Left colon (tissue), 2 donors: ENCODE data around the gene LILRB4. TPM values are rescaled to one million over a fixed set of nuclear protein-coding genes. Genes with fewer than 3 reads are reported as not detected.
"Not testable (repeated sequence)": the region's sequence is repeated elsewhere in the genome, so short reads cannot be mapped to it uniquely, and the experiment has no call there.

Experiments used
- ATAC-seq: fragments of 200-7000 bp; cut with Tn5 transposase; one replicate; pipeline ENCODE4 v1.9.1; 2020; ENCODE audit warnings: mild to moderate bottlenecking, moderate library complexity
- DNase-seq, 2 donors: peaks; one replicate each; pipeline ENCODE4 v3.0.0-alpha.2; 2020
- intact Hi-C, 2 donors: fragments of 100-400 bp; cut with DNase I in 1 of 2; cut with micrococcal nuclease in 1 of 2; formaldehyde crosslinking; loops; one replicate each; pipeline versions ENCODE4 v1.11.2 to v1.14.0; 2022; cut with DNase I, micrococcal nuclease
- long read RNA-seq: library from polyadenylated mRNA; unstranded; transcript quantifications from one replicate; pipeline ENCODE4 v2.0.0, GENCODE V29; 2021
- total RNA-seq, 2 donors: library from RNA; stranded (reverse); fragmentation: NEBNext Ultra II Directional; extraction: Animal tissue kit (Norgen Biotek cat#: 25700); gene quantifications; one replicate each; pipeline ENCODE4 v1.2.1, GENCODE V29; 2021
- donor health status: DM: no; HTN: no; CAD: no.
- donor health status: DM: yes; HTN: yes; CAD: no.

Gene LILRB4
- 1 to 10 TPM; 2.1 to 5.0 TPM for total RNA-seq
- long read RNA-seq, result 0 reads

- no peak for ATAC-seq
- intact Hi-C loops, result no loop called here
- DNase-seq, result peak; percentile 28 to 36
Measured at GRCh38 chr19:54662730-54663129, at the start of gene LILRB4. LILRB4 (plus strand) TSS chr19:54662985; CDS start chr19:54663034, 49 bp downstream.

- intact Hi-C loops, result no loop called here
- DNase-seq (no peak), ATAC-seq (no peak)
Measured at GRCh38 chr19:54614726-54615125, 48.1 kb upstream of the LILRB4 start.

DNA sequence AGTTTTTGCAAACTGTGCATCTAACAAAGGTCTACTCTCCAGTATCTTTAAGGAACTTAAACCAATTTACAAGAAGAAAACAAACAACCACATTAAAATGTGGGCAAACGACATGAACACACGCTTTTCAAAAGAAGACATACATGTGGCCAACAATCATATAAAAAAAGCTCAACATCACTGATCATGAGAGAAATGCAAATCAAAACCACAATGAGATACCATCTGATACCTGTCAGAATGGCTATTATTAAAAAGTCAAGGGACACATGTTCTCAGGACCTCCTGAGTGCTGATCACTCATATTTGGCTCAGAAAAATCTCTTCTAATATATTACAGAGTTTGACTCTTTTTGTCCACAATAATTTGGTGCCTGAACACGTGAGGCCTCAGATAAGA is 46.7 kb upstream of the LILRB4 start:
- DNase-seq, result no peak
- intact Hi-C loops, result no loop called here
- no peak for ATAC-seq

- DNase-seq (no peak), ATAC-seq (no peak)
- intact Hi-C loops, result no loop called here
Measured at GRCh38 chr19:54616821-54617560, 45.8 kb upstream of the LILRB4 start.

GRCh38 chr19:54620464-54620863 is 42.3 kb upstream of the LILRB4 start:
- DNase-seq (no peak), ATAC-seq (no peak)
- intact Hi-C loops, result no loop called here

GRCh38 chr19:54622431-54622830 is 40.4 kb upstream of the LILRB4 start:
- no peak for ATAC-seq
- no peak for DNase-seq
- intact Hi-C loops, result no loop called here

DNA sequence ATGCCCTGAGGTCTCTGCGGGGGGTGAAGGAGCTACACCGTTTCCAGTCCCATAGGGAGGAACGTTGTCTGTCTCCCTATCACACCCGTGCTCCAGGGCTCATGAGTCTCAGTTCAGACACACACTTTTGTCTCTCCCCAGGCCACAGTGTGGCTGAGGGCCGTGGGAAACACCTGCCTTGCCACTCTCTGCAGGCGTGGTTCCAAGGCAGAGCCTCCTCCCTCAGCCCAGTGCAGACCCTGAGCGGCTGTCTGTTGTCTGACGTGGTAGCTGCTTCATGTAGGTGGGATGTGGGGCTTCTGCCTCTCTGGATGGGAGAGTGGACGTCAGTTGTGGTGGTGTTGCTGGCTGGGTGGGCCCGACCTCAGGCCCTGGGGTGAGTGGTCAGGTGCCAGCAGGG is 38.6 kb upstream of the LILRB4 start:
- ATAC-seq, DNase-seq, intact Hi-C loops: not testable (repeated sequence)

DNA sequence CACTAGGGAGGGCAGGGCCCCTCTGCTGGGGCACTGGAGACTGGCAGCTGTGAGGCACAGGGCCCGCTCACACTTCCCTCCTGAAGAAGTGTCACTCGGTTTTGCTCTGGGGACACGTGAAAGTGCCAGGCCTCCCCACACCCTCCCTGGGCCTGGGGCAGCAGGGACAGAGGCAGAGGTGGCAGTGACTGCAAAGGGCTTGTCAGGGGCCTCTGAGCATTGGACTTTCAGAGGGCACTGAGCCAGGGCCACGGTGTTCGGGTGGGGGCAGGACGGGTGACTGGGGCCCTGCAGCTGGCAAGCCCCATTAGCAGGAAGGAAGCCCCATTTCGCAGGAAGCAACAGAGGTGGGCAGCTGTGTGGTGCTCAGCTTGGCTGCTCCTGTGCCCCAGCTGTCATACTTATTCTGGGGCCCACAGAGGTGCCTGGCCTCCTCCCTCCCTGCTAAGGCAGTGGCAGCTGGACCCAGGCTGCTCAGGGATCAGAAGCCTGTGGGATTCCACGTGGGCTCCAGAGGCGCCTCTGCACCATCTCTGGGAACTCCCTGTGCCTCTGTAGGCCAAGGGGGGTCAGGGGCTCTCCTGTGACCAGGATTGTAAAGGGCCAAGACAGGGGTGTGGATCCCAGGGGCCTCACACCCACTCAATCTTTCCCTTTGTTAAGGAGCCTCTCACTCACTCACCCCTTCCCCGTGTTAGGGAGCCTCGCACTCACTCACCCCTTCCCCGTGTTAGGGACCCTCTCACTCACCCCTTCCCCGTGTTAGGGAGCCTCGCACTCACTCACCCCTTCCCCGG is 37.7 kb upstream of the LILRB4 start:
- DNase-seq, intact Hi-C loops, ATAC-seq: not testable (repeated sequence)

DNA sequence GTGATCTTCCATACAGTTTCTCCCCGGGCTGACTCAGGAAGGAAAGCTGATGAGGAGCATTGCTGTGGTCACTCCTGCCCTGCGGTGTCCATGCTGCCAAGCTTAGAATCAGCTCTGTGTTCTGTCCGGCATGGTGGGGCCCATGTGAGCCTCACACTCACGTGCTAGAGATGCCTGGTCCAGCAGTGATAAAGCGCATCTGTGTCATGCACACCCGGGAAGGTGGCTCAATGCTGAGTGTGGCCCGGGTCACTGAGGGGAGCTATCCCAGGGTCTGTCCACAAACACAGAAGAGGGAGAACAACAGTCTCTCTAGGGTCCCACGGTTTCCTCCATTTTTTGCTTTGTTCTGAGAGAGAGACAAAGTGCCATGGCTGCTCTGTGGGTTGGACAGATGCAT is 36.0 kb upstream of the LILRB4 start:
- no peak for DNase-seq
- intact Hi-C loops, result no loop called here
- ATAC-seq, result no peak

GRCh38 chr19:54627912-54628311 is 34.9 kb upstream of the LILRB4 start:
- DNase-seq, intact Hi-C loops, ATAC-seq: not testable (repeated sequence)

DNA sequence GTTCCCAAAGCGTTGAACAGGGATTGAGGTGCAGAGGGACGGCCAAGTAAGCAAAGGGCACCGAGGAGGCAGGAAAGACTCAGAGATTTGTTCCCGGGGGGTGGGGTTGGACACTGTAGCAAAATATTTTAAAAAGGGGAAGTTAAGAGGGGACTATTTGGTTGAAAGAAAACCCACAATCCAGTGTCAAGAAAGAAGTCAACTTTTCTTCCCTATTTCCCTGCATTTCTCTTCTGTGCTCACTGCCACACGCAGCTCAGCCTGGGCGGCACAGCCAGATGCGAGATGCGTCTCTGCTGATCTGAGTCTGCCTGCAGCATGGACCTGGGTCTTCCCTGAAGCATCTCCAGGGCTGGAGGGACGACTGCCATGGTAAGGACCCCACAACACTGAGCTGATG is 32.5 kb upstream of the LILRB4 start, which contains the start of gene LILRB1:
TSS of gene LILRB1 (plus strand) at position 223 of the 400 bp plus-strand sequence. CDS start 590 bp downstream, outside the sequence.
- ATAC-seq, DNase-seq, intact Hi-C loops: not testable (repeated sequence)

GRCh38 chr19:54630782-54631181 is 32.0 kb upstream of the LILRB4 start:
- intact Hi-C loops, result no loop called here
- ATAC-seq, result no peak
- DNase-seq, result no peak

- ATAC-seq, intact Hi-C loops: not testable (repeated sequence)
Measured at GRCh38 chr19:54631489-54632337, 31.1 kb upstream of the LILRB4 start.

DNA sequence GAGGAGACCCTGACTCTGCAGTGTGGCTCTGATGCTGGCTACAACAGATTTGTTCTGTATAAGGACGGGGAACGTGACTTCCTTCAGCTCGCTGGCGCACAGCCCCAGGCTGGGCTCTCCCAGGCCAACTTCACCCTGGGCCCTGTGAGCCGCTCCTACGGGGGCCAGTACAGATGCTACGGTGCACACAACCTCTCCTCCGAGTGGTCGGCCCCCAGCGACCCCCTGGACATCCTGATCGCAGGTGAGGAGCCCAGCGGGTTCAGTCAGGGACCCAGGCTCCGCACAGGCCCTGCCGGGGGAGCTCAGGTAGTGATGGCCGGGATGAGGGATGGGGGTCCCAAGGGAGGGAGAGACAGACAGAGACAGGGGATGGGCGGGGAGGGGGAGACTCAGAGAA is 30.3 kb upstream of the LILRB4 start:
- ATAC-seq, DNase-seq, intact Hi-C loops: not testable (repeated sequence)

More at GRCh38 chr19:54631489-54632337, 31.1 kb upstream of the LILRB4 start:
- not testable (repeated sequence) for DNase-seq

DNA sequence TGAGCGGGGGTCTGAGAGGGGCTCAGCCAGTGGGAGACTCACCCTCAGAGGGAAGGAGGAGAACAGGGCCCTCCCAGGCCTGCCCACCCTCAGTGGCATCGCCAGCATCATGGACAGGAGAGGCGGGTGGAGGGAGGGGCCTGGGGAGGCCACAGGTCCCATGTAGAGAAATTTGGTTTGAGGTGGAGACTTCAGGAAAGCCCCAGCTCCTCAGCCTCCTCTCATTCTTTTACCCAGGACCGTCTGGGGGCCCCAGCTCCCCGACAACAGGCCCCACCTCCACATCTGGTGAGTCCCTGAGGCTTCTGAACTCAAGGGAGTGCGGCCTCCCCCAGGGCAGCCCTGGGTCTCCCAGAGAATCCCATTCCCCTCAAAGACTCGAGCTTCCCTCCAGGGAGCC is 29.4 kb upstream of the LILRB4 start:
- ATAC-seq, result no peak
- intact Hi-C loops, result no loop called here
- DNase-seq, result no peak

DNA sequence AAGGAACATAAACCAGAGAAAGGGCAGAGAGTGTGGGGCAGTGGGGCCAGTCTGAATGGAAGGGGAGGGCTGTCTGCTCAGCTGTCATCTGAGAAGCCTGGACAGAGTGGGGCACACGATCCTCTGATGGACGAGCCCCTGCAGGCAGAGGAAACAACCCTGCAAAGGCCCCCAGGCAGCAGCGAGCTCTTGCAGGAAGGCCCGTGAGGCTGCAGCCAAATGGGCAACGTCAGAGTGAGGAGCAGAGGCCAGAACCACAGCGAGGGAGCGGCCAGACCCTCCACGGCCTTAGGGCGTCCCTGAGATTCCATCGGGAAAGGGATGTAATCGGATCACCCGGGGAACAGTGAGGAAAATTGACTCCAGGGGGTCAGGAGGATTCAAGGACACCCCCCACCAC is 26.7 kb upstream of the LILRB4 start:
- intact Hi-C loops, ATAC-seq, DNase-seq: not testable (repeated sequence)

GRCh38 chr19:54638683-54639082 is 24.1 kb upstream of the LILRB4 start:
- no peak for ATAC-seq
- intact Hi-C loops, result no loop called here
- DNase-seq, result no peak

DNA sequence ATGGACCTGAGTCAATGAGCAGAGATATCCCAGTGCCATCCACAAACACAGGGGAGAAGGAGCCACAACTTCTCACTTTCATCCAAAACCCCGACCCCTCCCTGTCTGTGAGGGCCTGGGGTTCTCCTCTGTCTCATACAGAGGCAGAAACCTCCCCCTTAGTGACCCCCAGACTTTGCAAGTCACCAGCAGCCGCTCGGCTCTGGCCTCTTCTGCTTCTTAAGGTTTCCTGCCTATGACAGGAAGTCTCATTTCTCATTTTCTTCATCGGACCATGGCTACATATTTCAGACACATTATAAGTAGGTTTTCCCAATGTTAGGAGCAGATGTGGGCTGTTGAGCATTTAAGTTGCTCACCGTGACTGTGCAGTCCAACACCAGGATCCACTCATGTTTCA is 19.8 kb upstream of the LILRB4 start:
- ATAC-seq, intact Hi-C loops, DNase-seq: not testable (repeated sequence)

- ATAC-seq, intact Hi-C loops, DNase-seq: not testable (repeated sequence)
Measured at GRCh38 chr19:54643583-54643982, 19.2 kb upstream of the LILRB4 start.
